AG08395 (cell line): ENCODE data around the gene CDK2AP2.
"Not testable (repeated sequence)": the region's sequence is repeated elsewhere in the genome, so short reads cannot be mapped to it uniquely, and the experiment has no call there.

Experiments
- DNase-seq: peaks from one replicate; pipeline ENCODE4 v3.0.0; 2012; ENCODE audit warnings: mixed read lengths, low spot score

CDK2AP2 gene, protein sequence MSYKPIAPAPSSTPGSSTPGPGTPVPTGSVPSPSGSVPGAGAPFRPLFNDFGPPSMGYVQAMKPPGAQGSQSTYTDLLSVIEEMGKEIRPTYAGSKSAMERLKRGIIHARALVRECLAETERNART

GRCh38 chr11:67507864-67508485, at the start of gene CDK2AP2:
Gene CDK2AP2 (minus strand): TSS chr11:67508162. CDS start chr11:67508082, 80 bp downstream.
- DNase-seq, result peak; percentile 99

DNA sequence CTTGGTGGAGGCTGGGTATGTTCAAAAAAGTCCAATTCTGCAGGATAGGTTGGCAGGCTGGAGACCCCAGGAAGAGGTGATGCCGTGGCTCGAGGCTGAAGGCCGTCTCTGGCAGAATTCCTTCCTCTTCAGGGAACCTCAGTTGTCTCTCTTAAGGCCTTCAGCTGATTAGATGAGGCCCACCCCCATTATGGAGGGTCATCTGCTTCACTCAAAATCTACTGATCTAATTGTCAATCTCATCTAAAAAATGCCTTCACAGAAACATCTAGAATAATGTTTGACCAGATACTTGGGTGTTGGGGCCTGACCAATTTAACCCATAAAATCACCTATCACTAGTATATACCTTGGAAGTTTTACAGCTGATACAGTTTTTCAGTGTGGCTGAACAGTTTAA, 48.3 kb upstream of the CDK2AP2 start:
- DNase-seq, result no peak

- DNase-seq, result not testable (repeated sequence)
Observed at GRCh38 chr11:67551697-67552096, 43.7 kb upstream of the CDK2AP2 start.

DNA sequence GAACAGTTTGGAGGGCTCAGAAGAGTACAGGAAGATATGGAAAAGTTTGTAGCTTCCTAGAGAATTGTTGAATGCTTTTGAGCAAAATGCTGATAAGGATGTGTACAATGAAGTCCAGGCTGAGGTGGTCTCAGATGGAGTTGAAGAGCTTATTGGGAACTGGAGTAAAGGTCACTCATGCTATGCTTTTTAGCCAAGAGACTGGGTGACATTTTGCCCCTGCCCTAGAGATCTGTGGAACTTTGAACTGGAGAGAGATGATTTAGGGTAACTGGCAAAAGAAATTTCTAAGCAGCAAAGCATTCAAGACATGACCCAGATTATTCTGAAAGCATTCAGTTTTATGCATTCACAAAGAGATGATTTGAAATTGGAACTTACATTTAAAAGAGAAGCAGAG, 43.2 kb upstream of the CDK2AP2 start:
- DNase-seq, result no peak

DNA sequence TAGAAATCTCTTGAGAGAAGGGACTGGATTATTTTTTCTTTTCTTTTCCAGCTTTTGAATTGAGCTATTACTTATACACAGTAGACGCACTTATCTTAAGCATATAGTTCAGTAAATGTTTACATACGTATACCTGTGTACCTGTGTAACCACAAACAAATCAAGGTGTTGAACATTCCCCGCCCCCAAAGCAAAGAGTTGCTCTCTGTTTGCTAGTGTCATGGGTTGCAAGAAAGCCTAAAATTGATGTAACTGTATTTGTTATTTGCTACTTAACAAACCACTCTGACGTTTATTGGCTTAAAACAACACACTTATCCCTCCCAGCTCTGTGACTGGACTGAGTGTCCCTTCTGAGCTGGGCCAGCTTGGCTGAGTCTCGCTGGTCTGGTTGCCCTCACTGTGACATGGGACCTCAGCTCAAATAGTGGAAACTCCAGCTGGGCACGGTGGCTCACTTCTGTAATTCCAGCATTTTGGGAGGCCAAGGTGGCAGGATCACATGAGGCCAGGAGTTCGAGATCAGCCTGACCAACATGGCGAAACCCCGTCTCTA, 40.7 kb upstream of the CDK2AP2 start:
- DNase-seq, result no peak

GRCh38 chr11:67548112-67548511, 40.1 kb upstream of the CDK2AP2 start:
- not testable (repeated sequence) for DNase-seq

DNA sequence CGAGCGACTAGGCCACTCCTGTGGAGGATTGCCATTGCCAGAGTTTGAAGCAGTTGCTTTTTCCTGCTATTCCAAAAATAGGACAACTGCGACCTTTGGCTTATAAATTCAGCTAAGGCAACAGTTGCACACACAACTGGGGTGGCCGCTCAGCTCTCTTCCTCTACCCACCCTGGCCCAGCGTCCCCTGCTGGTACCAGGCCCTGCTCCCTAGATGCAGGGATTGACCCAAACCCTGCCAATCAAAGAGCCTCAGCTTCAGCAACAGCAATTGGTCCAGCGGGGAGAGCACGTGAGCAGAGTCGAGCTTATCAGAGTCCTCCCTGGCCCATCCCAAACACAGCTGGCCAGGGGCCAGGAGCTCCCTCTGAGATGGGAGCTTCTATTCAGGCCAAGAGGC, 37.3 kb upstream of the CDK2AP2 start:
- no peak for DNase-seq

GRCh38 chr11:67544616-67545242, 36.8 kb upstream of the CDK2AP2 start:
- DNase-seq, result no peak

- no peak for DNase-seq
Observed at GRCh38 chr11:67543585-67543984, 35.6 kb upstream of the CDK2AP2 start.

DNA sequence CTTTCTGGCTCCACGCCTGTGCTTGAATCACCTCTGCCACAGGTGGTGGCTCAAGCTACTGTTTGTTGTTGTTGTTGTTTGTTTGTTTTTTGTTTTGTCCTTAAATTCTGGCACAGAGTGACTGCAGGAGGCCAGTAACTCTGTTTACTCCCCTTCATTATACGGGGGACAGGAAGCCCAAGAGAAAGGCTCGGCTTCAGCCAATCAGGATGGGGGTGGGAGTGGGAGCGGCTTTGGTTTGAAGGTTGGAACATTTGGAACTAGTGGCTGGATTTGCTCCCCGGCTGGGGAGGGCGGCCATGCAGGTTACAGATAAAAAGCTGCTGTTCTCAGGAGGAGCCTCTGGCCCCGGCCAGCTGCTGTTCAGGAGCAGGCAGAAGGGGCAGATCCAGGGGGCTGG, 35.0 kb upstream of the CDK2AP2 start:
- DNase-seq, result no peak

DNA sequence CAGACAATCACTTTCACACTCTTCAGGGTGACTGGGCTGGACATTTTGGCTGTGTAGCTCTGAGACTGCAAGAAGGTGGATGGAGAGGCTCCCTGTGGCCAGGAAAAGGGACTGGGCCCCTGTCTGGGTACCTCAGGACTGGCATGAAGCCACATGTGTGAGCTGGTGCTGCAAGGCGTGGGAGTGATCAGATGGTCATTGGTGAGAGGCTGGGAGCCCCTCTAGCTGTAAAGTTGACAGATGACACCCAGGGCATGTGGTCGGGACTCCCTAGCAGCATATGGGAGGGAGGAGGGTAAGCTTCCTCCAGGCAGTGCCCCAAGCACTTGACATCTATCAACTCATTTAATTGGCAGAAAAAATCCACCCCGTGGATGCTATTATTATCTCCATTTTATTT, 34.2 kb upstream of the CDK2AP2 start:
- no peak for DNase-seq

- no peak for DNase-seq
Observed at GRCh38 chr11:67541198-67541597, 33.2 kb upstream of the CDK2AP2 start.

- no peak for DNase-seq
Observed at GRCh38 chr11:67539550-67539949, 31.6 kb upstream of the CDK2AP2 start.

GRCh38 chr11:67538823-67539505, 31.0 kb upstream of the CDK2AP2 start:
- no peak for DNase-seq

DNA sequence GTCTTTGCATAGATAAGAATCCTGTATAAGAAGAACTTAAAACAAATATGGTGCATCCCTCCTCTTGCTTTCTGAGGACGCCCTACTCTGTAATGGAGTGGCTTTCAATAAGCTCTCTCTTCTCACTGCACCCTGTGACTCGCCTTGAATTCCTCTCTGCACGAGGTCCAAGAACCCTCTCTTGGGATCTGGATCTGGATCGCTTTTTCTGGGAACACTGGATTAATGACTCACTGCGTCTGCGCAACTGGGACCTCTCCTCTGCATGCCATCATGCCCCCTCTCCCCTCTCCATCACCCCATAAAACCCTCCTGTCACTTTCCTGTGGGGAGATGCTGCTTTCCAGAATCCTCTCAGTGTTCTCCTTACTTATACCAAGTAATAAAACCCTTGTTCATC, 30.3 kb upstream of the CDK2AP2 start:
- no peak for DNase-seq

DNA sequence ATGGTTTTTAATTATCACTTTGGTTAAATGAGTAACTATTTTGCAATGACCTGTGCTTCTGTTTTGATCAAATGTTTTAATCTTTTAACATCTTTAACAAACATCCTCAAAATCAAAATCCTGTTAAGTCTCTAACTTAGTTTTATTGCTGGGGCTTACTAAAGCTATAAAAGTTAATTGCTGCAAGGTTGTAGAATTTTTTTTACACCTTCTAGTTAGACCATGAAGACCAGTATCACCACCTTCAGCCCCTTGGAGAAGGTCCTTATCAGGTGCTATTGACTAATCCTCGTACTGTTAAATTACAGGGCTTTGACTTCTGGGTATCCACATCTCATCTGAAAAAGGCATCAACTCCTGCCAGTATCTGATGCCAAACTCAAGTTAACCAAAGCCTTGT, 27.6 kb upstream of the CDK2AP2 start:
- no peak for DNase-seq

- no peak for DNase-seq
Observed at GRCh38 chr11:67534070-67534679, 26.2 kb upstream of the CDK2AP2 start.

DNA sequence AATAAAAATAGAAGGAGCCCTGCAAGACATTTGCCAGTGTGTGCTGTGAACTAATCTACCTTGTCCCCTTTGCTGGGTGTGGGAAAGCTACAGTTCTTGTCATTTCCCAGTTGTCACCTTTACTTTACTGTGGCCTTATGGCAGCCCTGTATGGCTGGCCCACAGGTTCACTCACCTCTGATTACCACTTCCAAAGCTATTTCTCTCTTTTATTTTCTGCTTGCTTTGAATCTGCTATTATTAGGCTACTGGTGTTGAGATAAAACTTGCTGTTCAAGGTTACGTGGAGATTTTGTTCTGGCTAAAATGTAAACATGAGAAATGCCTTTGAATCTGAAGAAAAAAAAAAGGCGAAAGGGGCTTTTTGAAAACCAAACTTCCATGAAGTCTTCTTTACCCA, 24.9 kb upstream of the CDK2AP2 start:
- no peak for DNase-seq

- DNase-seq, result peak; percentile 20
Observed at GRCh38 chr11:67530282-67530592, 22.3 kb upstream of the CDK2AP2 start.

DNA sequence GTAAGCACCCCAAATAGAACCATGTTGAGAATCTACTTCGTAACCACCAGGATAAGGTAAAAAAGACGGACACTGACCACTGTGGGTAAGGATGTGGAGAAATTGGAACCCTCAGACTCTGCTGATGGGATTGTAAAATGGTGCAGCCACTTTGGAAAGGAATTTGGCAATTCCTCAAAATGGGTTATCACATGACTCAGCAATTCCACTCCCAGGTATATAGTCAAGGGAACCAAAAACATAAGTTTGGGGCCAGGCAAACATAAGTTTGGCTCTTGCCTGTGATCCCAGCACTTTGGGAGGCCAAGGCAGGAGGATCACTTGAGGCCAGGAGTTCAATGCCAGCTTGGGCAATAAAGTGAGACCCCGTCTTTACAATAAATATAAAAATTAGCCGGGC, 20.4 kb upstream of the CDK2AP2 start:
- DNase-seq, result no peak

- no peak for DNase-seq
Observed at GRCh38 chr11:67525275-67525976, 17.5 kb upstream of the CDK2AP2 start.

DNA sequence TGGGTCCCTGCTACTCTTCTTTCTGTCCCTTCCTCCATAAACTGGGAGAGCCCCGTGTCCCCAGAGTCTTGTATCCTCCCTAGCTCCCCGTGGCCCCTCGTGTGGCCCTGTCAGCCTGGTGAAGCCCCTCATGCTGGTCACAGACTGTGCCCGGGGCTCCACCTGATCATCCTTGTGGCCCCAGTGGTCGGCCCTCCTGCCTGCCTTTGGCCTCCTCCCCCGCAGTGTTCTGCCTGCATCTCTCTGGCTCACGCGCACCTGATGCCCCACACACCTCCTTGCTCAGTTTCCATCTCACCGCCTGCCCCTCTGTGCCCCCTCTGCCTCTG, 16.5 kb upstream of the CDK2AP2 start:
- DNase-seq, result no peak
